Vagina (tissue), 2 donors: Measurements from ENCODE around the gene KAZN.

Experiments
- POLR2A ChIP-seq, 2 donors: fragments of 450-650 bp; IDR thresholded peaks; one replicate each; pipeline ENCODE4 v1.6.1; 2017; ENCODE audit warnings: antibody characterized with exemption in 2 of 2, mild to moderate bottlenecking in 2 of 2, moderate library complexity in 2 of 2
- TF ChIP-seq, protein P1 (sequence below), 3 experiments: fragments of 450-650 bp in 2 of 3; fragments of 200-600 bp in 1 of 3; sonication (generic) in 1 of 3; IDR thresholded peaks; one replicate each; pipeline ENCODE4 v1.5.1; 2017 to 2019; ENCODE audit warnings: antibody characterized with exemption in 3 of 3, mild to moderate bottlenecking in 2 of 3, moderate library complexity in 2 of 3

DNA sequence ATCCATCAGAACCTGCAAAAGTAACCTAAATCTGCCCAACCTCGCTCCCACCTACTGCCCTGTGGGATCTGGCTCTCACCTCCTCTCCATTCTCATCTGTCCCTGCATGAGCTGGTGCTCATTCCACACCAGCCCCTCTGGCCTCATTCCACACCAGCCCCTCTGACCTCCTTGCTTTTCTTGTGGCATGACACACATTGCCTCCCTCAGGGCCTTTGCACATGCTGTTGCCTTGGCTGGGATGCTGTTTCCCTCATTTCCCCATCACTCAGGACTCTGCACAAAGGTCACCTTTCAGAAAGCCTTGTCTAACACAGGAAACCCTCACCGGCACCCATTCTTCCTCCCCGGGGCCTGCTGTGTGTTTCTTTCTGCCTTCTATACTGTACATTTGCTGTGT, 197.1 kb downstream of the KAZN start:
- TF ChIP-seq, protein P1, sequence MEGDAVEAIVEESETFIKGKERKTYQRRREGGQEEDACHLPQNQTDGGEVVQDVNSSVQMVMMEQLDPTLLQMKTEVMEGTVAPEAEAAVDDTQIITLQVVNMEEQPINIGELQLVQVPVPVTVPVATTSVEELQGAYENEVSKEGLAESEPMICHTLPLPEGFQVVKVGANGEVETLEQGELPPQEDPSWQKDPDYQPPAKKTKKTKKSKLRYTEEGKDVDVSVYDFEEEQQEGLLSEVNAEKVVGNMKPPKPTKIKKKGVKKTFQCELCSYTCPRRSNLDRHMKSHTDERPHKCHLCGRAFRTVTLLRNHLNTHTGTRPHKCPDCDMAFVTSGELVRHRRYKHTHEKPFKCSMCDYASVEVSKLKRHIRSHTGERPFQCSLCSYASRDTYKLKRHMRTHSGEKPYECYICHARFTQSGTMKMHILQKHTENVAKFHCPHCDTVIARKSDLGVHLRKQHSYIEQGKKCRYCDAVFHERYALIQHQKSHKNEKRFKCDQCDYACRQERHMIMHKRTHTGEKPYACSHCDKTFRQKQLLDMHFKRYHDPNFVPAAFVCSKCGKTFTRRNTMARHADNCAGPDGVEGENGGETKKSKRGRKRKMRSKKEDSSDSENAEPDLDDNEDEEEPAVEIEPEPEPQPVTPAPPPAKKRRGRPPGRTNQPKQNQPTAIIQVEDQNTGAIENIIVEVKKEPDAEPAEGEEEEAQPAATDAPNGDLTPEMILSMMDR (IDR thresholded peaks at IDR 0.05): no peak
- no peak for TF ChIP-seq POLR2A (IDR thresholded peaks at IDR 0.05)
